Testis (tissue), 3 donors: Measurements from ENCODE around the gene HMOX1. TPM values are rescaled to one million over a fixed set of nuclear protein-coding genes. Genes with fewer than 3 reads are reported as not detected.
A peak's percentile ranks its signal among the peaks of the same experiment; 100 is the strongest.

Experiments
- DNase-seq: peaks from one replicate; pipeline ENCODE4 v3.0.0-alpha.2; 2019
- H3K27ac ChIP-seq, 2 donors: fragments of 200-600 bp; sonication (generic); one replicate each; pipeline ENCODE4 v1.5.1; 2019
- H3K27me3 ChIP-seq: fragments of 200-600 bp; sonication (generic); one replicate; pipeline ENCODE4 v1.5.1; 2019
- H3K36me3 ChIP-seq: fragments of 200-600 bp; sonication (generic); one replicate; pipeline ENCODE4 v1.5.1; 2017; ENCODE audit warnings: low read depth; ENCODE audit errors: missing control alignments
- H3K4me1 ChIP-seq: fragments of 200-600 bp; sonication (generic); one replicate; pipeline ENCODE4 v1.5.1; 2019
- H3K4me3 ChIP-seq, 2 donors: fragments of 200-600 bp; sonication (generic); one replicate each; pipeline ENCODE4 v1.5.1; 2017 to 2019
- H3K9me3 ChIP-seq: fragments of 200-600 bp; sonication (generic); one replicate; pipeline ENCODE4 v1.5.1; 2017
- CTCF ChIP-seq, 3 experiments: fragments of 450-650 bp in 2 of 3; fragments of 200-600 bp in 1 of 3; sonication (generic) in 1 of 3; IDR thresholded peaks; one replicate each; pipeline ENCODE4 v1.5.1; 2016 to 2019; ENCODE audit warnings: antibody characterized with exemption in 3 of 3, mild to moderate bottlenecking in 2 of 3, moderate library complexity in 1 of 3
- POLR2A ChIP-seq: fragments of 450-650 bp; IDR thresholded peaks from one replicate; pipeline ENCODE4 v1.6.1; 2017; ENCODE audit warnings: antibody characterized with exemption, mild to moderate bottlenecking, moderate library complexity
- WGBS, 2 donors: methylation state at CpG; one replicate each; pipeline ENCODE4 v1.1.5; 2018; 5-methylcytosine and 5-hydroxymethylcytosine counted together
- intact Hi-C: fragments of 100-400 bp; cut with DNase I; formaldehyde crosslinking; loops from one replicate; pipeline ENCODE4 v1.15.1; 2023; ENCODE audit warnings: low total_unique reads
- polyA plus RNA-seq: library from polyadenylated mRNA; stranded (reverse); fragments of 350-450 nt; fragmentation: Illumina TruSeq; extraction: RNeasy Lipid Tissue Mini Kit (QIAGEN cat#74804); gene quantifications from one replicate; pipeline ENCODE4 v1.2.3, GENCODE V29; 2014; ENCODE audit warnings: low read depth, low replicate concordance; ENCODE audit not compliant: insufficient read depth
- total RNA-seq, 2 donors: library from RNA; depleted of rRNA; stranded (reverse); fragments of >200 nt; gene quantifications; one replicate each; pipeline ENCODE4 v1.2.3, GENCODE V29; 2016

HMOX1 gene
- total and polyA plus RNA-seq, 3 donors from 2014 or later = 22.0 to 37.8 (median 35.2) TPM

DNA sequence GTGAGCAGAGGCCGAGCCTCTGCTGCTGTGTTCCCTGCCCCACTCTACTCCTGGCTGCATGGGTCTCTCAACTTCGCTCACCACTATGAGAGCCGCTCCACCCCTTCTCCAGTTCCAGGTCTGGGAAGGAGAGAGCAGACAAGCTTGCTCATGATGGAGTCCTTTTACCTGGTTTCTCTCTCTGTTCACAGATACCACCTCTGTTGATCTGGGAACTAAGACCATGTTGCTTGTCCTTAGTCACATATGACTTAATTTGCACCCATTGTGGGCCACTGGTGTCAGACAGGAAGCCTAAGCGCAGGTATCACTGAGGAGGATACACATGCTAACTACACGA, 45.9 kb downstream of the HMOX1 start:
- no peak for DNase-seq
- intact Hi-C loops = loop anchor here (10.0 kb wide), 1 partner anchor 158 kb away; no protein-coding TSS in a partner anchor
- no peaks in the 10 kb centered on the region for H3K27me3 ChIP-seq
- no peak overlapping the region for H3K4me3 ChIP-seq
- no peak for TF ChIP-seq POLR2A
- no peak for TF ChIP-seq CTCF (IDR thresholded peaks at IDR 0.05)
- no peaks in the 10 kb centered on the region for H3K9me3 ChIP-seq
- WGBS, 2 donors = 90 to 92% methylated on average over 5 of the region's 5 CpGs
- no peaks in the 10 kb centered on the region for H3K36me3 ChIP-seq
- peaks cover 17% of the 10 kb centered on the region for H3K4me1 ChIP-seq
- H3K27ac ChIP-seq = no peak overlapping the region

DNA sequence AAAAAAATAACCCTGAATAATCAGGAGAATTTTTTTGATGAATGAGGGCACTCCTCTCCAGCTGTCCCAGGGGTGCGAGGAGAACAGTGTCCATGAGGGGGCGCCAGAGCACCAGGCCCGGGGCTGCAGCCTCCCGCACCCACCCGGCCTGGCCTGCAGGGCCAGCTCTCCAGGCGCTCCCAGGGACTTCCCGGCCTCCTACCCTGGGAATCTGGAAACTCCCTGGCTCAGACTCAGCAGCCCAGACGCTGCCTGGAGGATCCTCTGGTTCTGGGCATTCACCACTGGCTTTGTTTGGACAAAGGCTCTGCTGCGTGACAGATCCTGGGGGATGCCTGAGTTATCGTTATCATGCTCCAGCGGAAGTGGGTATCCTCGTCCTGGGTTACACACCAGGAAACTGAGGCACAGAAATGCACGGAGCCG, 50.0 kb downstream of the HMOX1 start:
- peak; percentile 90 for DNase-seq
- no peaks in the 10 kb centered on the region for H3K9me3 ChIP-seq
- H3K27ac ChIP-seq = no peak overlapping the region
- no peak overlapping the region for H3K4me3 ChIP-seq
- no peaks in the 10 kb centered on the region for H3K27me3 ChIP-seq
- intact Hi-C loops = loop anchor here (10.0 kb wide), 1 partner anchor 76 kb away; no protein-coding TSS in a partner anchor
- 33 to 43% methylated on average over 6 to 14 of the region's 14 CpGs for WGBS, 2 donors
- peaks cover 5% of the 10 kb centered on the region for H3K4me1 ChIP-seq
- H3K36me3 ChIP-seq = no peaks in the 10 kb centered on the region
- TF ChIP-seq CTCF (IDR thresholded peaks at IDR 0.05) = peak; percentile 95 to 97 (median 96)
- no peak for TF ChIP-seq POLR2A

- H3K27ac ChIP-seq = no peak overlapping the region
Measured at GRCh38 chr22:35431483-35432227, 50.8 kb downstream of the HMOX1 start.

DNA sequence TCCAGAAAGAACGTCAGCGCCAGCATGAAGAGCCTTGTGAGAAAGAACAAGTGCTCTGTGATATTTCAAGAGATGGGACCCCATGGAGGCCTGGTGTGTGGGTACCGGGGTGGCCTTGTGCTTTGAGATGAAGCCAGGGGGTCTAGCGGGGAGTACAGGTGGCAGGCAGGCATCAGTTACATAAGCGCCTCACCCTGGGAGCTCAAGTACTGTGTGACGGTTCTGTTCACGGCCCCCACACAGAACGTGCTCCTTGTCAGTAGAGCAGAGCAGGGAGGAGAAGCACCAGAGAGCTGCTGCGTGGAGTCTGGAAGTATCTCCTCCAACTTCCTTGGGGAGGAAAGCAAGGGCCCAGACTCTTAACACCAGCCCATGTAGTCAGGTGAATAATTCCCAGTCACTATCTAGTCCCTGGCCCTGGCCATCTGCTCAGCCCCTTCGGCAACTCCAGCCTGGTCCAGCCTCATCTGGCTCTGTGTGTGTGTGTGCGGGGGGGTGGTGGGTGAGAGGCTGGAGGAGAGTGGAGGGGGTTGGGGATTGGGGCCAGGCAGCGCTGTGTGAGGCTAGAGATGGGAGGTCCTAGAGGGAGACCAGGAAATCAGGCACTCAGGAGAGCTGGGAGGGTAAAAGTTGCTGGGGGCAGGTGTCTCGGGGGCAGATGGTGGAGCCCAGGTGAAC, 51.5 kb downstream of the HMOX1 start:
- TF ChIP-seq POLR2A (no peak), CTCF (IDR thresholded peaks at IDR 0.05) (no peak)

More at GRCh38 chr22:35431483-35432227, 50.8 kb downstream of the HMOX1 start:
- intact Hi-C loops = loop anchor here (10.0 kb wide), 1 partner anchor 77 kb away; no protein-coding TSS in a partner anchor
- 86 to 90% methylated on average over 12 of the region's 12 CpGs for WGBS, 2 donors
- DNase-seq = no peak
- no peak for TF ChIP-seq CTCF (IDR thresholded peaks at IDR 0.05)
- TF ChIP-seq POLR2A = no peak
- H3K4me1 ChIP-seq = peaks cover 5% of the 10 kb centered on the region
- H3K4me3 ChIP-seq = no peak overlapping the region
- H3K9me3 ChIP-seq = no peaks in the 10 kb centered on the region
- H3K27me3 ChIP-seq = no peaks in the 10 kb centered on the region
- no peaks in the 10 kb centered on the region for H3K36me3 ChIP-seq

More for the DNA sequence above, 51.5 kb downstream of the HMOX1 start:
- no peaks in the 10 kb centered on the region for H3K27me3 ChIP-seq
- H3K4me1 ChIP-seq = peaks cover 5% of the 10 kb centered on the region
- H3K27ac ChIP-seq = no peak overlapping the region
- no peak overlapping the region for H3K4me3 ChIP-seq
- 92 to 96% methylated on average over 12 to 13 of the region's 13 CpGs for WGBS, 2 donors
- H3K9me3 ChIP-seq = no peaks in the 10 kb centered on the region
- no peaks in the 10 kb centered on the region for H3K36me3 ChIP-seq
- intact Hi-C loops = loop anchor here (10.0 kb wide), 1 partner anchor 78 kb away; no protein-coding TSS in a partner anchor
- DNase-seq = no peak
